Measurements from ENCODE around the gene CLCN2.

The CLCN2 gene

DNA sequence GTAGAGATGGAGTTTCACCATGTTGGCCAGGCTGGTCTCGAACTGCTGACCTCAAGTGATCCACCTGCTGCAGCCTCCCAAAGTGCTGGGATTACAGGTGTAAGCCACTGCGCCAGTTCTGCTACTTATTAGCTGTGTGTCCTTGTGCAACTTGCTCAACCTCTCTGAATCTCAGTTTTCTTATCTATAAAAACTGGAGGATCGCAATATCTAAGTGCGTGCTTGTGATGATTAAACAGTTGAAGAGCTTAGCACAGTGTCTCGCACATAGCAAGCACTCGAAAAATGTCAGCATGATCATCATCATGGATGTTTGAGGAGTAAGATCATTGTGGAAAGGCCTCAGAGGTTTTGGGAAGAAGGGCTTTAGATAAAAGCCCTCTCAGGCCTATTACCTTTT is 10.8 kb downstream of the CLCN2 start:
- Histone ChIP-seq H3K4me1 (ENCODE audit: control insufficient read depth, insufficient read depth, low read length) (peaks cover 17% of the 10 kb centered on the region), H3K27ac (ENCODE audit: low read depth, low read length) (no peak overlapping the region)

DNA sequence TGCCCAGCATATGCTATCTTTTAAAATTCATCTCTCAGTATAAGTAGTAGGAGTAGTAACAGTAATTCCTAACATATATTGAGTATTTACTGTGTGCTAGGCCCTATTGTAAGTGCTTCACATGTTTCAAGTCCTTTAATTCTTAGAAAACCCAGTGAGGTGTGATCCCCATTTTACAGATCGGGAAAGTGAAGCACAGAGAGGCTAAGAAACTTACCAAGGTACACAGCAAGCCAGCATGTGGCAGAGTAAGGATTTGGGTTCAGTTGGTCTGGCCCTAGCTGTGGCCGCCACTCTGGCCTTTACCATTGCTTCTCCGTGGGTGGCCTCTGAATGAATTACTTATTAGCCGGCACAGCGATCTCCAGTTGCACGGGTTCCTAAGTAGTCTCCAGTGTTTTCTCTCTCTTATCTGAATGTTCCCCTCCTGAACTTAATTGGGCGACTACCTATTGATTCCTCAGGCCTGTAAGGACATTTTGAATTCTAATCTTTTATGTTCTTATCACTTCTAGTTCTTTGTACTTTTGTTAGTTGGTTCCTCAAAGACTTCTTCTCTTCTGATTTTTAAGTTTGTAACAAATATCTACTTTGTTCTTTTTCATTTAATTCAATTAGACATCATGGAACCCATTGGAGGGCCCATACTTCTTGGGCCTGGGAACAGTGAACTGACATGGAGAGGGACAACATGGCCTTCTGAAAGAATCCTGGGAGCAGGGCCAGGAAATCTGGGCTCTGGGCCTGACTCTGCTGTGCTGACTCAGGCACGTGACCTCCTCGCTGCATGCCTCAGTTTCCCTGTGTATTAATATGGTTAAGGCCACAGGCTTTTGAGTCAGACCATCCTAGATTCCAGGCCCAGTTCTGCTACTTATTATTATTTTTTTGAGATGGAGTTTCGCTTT is 11.6 kb downstream of the CLCN2 start:
- Histone ChIP-seq H3K27ac (ENCODE audit: low read depth, low read length) (no peak overlapping the region), H3K36me3 (ENCODE audit: control insufficient read depth, insufficient read depth, low read length) (peaks cover 33% of the 10 kb centered on the region), H3K9ac (ENCODE audit: low read depth, low read length) (no peak overlapping the region), H3K27me3 (ENCODE audit: control insufficient read depth, insufficient read depth, low read length) (no peaks in the 10 kb centered on the region), H3K4me3 (ENCODE audit: low read depth, low read length) (no peak overlapping the region), H3K9me3 (ENCODE audit: control insufficient read depth, insufficient read depth, low read length) (no peaks in the 10 kb centered on the region), H3K4me1 (ENCODE audit: control insufficient read depth, insufficient read depth, low read length) (peaks cover 21% of the 10 kb centered on the region)

More for the DNA sequence above, 10.8 kb downstream of the CLCN2 start:
- no peak overlapping the region for H3K4me3 ChIP-seq (ENCODE audit: low read depth, low read length)
- H3K9ac ChIP-seq (ENCODE audit: low read depth, low read length): no peak overlapping the region
- peaks cover 41% of the 10 kb centered on the region for H3K36me3 ChIP-seq (ENCODE audit: control insufficient read depth, insufficient read depth, low read length)
- H3K9me3 ChIP-seq (ENCODE audit: control insufficient read depth, insufficient read depth, low read length): no peaks in the 10 kb centered on the region
- no peaks in the 10 kb centered on the region for H3K27me3 ChIP-seq (ENCODE audit: control insufficient read depth, insufficient read depth, low read length)

DNA sequence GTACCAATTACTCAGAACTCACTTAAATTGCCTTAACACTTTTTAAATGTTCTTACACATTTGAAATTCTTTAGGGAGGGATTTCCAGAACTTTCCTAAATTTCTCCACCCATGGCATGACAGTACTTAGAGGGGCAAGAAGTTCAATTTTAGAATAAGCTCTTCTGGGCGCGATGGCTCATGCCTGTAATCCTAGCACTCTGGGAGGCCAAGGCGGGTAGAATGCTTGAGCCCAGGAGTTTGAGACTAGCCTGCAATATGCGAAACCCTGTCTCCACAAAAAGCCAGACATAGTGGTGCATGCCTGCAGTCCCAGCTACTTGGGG is 13.4 kb downstream of the CLCN2 start:
- H3K4me3 ChIP-seq (ENCODE audit: low read depth, low read length): no peak overlapping the region
- H3K36me3 ChIP-seq (ENCODE audit: control insufficient read depth, insufficient read depth, low read length): peaks cover 28% of the 10 kb centered on the region
- H3K9me3 ChIP-seq (ENCODE audit: control insufficient read depth, insufficient read depth, low read length): no peaks in the 10 kb centered on the region
- no peak overlapping the region for H3K9ac ChIP-seq (ENCODE audit: low read depth, low read length)
- H3K27me3 ChIP-seq (ENCODE audit: control insufficient read depth, insufficient read depth, low read length): no peaks in the 10 kb centered on the region
- H3K4me1 ChIP-seq (ENCODE audit: control insufficient read depth, insufficient read depth, low read length): peaks cover 21% of the 10 kb centered on the region
- no peak overlapping the region for H3K27ac ChIP-seq (ENCODE audit: low read depth, low read length)

DNA sequence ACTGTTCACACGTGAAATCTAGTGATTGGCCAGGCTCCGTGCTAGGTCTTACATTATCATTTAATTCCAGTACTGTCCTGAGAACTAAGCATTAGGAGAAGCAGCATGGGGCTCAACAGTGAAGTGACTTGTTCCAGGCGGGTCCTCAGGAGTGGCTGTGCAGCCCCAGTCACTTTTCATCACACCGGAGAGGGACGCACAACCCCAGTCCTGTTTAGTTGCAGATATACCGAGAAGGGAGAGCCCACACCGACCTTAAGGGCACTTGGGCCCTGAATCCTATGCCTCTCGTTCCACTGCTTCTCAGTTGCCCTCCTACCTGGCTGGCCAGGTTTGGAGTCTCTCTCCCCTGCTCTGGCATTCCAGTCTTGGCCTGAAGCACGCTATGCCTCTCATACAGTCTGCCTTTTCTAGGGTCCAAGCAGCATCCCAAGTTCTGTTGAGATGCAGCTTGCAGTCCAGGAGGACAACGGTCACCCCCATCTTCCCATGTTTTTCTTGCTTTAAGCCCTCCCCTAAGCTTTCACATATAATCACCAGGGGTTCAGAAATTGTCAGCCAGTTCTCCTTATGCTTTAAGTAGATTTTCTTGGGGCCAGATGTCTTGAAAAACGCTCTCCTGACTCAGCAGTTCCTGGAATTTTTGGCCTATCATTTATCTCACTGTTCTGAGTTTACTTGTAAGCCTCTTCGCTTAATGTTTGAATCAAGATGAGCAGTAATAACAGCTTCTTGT is 13.9 kb downstream of the CLCN2 start:
- H3K4me1 ChIP-seq (ENCODE audit: control insufficient read depth, insufficient read depth, low read length): peaks cover 21% of the 10 kb centered on the region
- no peak overlapping the region for H3K4me3 ChIP-seq (ENCODE audit: low read depth, low read length)
- peaks cover 28% of the 10 kb centered on the region for H3K36me3 ChIP-seq (ENCODE audit: control insufficient read depth, insufficient read depth, low read length)
- no peaks in the 10 kb centered on the region for H3K9me3 ChIP-seq (ENCODE audit: control insufficient read depth, insufficient read depth, low read length)
- no peaks in the 10 kb centered on the region for H3K27me3 ChIP-seq (ENCODE audit: control insufficient read depth, insufficient read depth, low read length)
- no peak overlapping the region for H3K27ac ChIP-seq (ENCODE audit: low read depth, low read length)
- no peak overlapping the region for H3K9ac ChIP-seq (ENCODE audit: low read depth, low read length)

DNA sequence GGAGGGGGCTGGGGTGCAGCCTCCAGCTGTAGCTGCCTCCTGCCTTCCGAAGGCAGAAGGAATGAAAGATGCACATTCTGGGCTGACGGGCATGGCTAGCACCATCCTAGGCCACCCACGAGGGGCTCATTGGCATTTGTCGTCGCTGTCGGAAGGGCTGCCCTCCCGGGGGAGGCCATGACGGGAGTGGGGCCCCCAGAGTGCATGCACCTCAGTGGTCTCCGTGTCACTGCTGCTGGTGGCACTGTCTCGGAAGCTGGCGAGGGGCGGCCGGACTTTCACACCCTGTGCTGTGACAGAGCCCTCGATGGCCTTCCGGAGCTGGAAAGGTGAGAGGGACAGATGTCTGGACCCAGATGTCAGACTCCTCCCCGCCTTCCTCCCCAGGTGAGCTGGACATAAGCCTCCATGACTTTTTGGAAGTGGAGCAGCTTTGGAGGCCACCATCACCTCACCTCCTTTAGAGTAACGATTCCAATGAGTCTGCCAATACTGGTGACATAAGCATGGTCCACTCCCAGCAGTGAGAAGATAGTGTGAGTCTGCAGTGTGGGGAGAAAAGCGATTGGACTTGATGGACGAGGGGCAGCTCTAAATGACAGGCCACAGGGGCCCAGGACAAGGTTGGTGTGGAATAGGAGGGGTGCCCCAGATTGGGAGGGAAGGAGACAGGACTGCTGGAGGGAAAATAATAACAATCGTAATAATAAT is 14.8 kb downstream of the CLCN2 start:
- Histone ChIP-seq H3K9ac (ENCODE audit: low read depth, low read length) (no peak overlapping the region), H3K9me3 (ENCODE audit: control insufficient read depth, insufficient read depth, low read length) (no peaks in the 10 kb centered on the region), H3K27me3 (ENCODE audit: control insufficient read depth, insufficient read depth, low read length) (no peaks in the 10 kb centered on the region), H3K4me1 (ENCODE audit: control insufficient read depth, insufficient read depth, low read length) (peaks cover 15% of the 10 kb centered on the region), H3K4me3 (ENCODE audit: low read depth, low read length) (no peak overlapping the region), H3K27ac (ENCODE audit: low read depth, low read length) (no peak overlapping the region), H3K36me3 (ENCODE audit: control insufficient read depth, insufficient read depth, low read length) (peaks cover 21% of the 10 kb centered on the region)

DNA sequence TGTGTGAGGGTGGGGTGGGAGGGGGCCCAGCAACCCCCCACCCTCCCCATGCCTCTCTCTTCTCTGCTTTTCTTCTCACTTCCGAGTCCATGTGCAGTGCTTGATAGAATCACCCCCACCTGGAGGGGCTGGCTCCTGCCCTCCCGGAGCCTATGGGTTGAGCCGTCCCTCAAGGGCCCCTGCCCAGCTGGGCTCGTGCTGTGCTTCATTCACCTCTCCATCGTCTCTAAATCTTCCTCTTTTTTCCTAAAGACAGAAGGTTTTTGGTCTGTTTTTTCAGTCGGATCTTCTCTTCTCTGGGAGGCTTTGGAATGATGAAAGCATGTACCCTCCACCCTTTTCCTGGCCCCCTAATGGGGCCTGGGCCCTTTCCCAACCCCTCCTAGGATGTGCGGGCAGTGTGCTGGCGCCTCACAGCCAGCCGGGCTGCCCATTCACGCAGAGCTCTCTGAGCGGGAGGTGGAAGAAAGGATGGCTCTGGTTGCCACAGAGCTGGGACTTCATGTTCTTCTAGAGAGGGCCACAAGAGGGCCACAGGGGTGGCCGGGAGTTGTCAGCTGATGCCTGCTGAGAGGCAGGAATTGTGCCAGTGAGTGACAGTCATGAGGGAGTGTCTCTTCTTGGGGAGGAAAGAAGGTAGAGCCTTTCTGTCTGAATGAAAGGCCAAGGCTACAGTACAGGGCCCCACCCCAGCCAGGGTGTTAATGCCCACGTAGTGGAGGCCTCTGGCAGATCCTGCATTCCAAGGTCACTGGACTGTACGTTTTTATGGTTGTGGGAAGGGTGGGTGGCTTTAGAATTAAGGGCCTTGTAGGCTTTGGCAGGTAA is 15.9 kb downstream of the CLCN2 start:
- Histone ChIP-seq H3K36me3 (ENCODE audit: control insufficient read depth, insufficient read depth, low read length) (peaks cover 19% of the 10 kb centered on the region), H3K4me3 (ENCODE audit: low read depth, low read length) (no peak overlapping the region), H3K9ac (ENCODE audit: low read depth, low read length) (no peak overlapping the region), H3K27ac (ENCODE audit: low read depth, low read length) (peak overlapping the region; percentile 72), H3K9me3 (ENCODE audit: control insufficient read depth, insufficient read depth, low read length) (no peaks in the 10 kb centered on the region), H3K27me3 (ENCODE audit: control insufficient read depth, insufficient read depth, low read length) (no peaks in the 10 kb centered on the region), H3K4me1 (ENCODE audit: control insufficient read depth, insufficient read depth, low read length) (peaks cover 6% of the 10 kb centered on the region)

DNA sequence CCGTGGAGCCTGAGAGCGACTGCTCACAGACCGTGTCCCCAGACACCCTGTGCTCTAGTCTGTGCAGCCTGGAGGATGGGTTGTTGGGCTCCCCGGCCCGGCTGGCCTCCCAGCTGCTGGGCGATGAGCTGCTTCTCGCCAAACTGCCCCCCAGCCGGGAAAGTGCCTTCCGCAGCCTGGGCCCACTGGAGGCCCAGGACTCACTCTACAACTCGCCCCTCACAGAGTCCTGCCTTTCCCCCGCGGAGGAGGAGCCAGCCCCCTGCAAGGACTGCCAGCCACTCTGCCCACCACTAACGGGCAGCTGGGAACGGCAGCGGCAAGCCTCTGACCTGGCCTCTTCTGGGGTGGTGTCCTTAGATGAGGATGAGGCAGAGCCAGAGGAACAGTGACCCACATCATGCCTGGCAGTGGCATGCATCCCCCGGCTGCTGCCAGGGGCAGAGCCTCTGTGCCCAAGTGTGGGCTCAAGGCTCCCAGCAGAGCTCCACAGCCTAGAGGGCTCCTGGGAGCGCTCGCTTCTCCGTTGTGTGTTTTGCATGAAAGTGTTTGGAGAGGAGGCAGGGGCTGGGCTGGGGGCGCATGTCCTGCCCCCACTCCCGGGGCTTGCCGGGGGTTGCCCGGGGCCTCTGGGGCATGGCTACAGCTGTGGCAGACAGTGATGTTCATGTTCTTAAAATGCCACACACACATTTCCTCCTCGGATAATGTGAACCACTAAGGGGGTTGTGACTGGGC is 16.7 kb downstream of the CLCN2 start:
- H3K27ac ChIP-seq (ENCODE audit: low read depth, low read length): no peak overlapping the region

DNA sequence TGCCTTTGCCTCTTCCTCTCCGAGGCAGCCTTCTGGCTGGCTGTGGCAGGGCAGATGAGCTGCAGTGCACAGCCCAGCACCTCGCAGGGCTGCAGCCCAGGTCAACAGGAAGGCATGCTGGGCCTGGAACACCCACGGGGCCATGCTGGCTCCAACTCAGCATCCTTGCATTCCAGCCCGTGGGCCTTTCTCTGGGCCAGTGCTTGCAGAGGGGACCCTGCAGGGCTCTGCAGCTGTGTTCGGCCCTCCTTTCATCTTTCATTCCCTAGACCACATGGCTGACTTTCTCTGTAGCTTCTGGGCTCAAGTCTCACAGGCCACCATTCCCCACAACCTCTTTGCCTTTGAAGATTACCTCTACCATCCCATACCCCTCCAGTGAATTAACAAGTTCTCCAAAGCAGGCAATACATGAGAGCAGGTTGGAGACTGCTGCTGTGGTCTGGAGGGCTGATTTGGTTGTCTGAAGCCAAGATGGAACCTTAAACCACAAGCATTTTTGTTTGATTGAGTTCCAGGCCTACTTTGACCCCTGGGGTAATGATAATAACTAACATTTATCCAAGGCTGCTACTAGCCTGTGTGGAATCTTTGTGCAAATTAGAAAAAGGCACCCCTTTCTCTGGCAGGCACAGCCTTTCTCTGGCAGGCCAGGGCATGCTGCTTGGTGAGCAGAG is 18.1 kb downstream of the CLCN2 start:
- H3K36me3 ChIP-seq (ENCODE audit: control insufficient read depth, insufficient read depth, low read length): peaks cover 19% of the 10 kb centered on the region

More for the DNA sequence above, 16.7 kb downstream of the CLCN2 start:
- peaks cover 6% of the 10 kb centered on the region for H3K4me1 ChIP-seq (ENCODE audit: control insufficient read depth, insufficient read depth, low read length)
- H3K27me3 ChIP-seq (ENCODE audit: control insufficient read depth, insufficient read depth, low read length): no peaks in the 10 kb centered on the region
- H3K4me3 ChIP-seq (ENCODE audit: low read depth, low read length): no peak overlapping the region
- no peak overlapping the region for H3K9ac ChIP-seq (ENCODE audit: low read depth, low read length)
- no peaks in the 10 kb centered on the region for H3K9me3 ChIP-seq (ENCODE audit: control insufficient read depth, insufficient read depth, low read length)
- H3K36me3 ChIP-seq (ENCODE audit: control insufficient read depth, insufficient read depth, low read length): peaks cover 19% of the 10 kb centered on the region

DNA sequence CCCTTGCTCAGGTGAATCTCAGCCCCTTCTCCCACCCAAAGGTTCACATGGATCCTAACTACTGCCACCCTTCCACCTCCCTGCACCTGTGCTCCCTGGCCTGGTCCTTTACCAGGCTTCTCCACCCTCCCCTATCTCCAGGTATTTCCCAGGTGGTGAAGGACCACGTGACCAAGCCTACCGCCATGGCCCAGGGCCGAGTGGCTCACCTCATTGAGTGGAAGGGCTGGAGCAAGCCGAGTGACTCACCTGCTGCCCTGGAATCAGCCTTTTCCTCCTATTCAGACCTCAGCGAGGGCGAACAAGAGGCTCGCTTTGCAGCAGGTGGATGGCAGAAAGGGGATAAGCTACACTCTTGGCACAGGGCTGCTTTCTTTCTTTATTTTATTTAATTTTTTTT is 19.5 kb downstream of the CLCN2 start:
- Histone ChIP-seq H3K9me3 (ENCODE audit: control insufficient read depth, insufficient read depth, low read length) (no peaks in the 10 kb centered on the region), H3K27ac (ENCODE audit: low read depth, low read length) (no peak overlapping the region), H3K4me3 (ENCODE audit: low read depth, low read length) (no peak overlapping the region), H3K9ac (ENCODE audit: low read depth, low read length) (no peak overlapping the region), H3K36me3 (ENCODE audit: control insufficient read depth, insufficient read depth, low read length) (peaks cover 14% of the 10 kb centered on the region), H3K4me1 (ENCODE audit: control insufficient read depth, insufficient read depth, low read length) (peaks cover 24% of the 10 kb centered on the region), H3K27me3 (ENCODE audit: control insufficient read depth, insufficient read depth, low read length) (no peaks in the 10 kb centered on the region)

More for the DNA sequence above, 18.1 kb downstream of the CLCN2 start:
- no peaks in the 10 kb centered on the region for H3K9me3 ChIP-seq (ENCODE audit: control insufficient read depth, insufficient read depth, low read length)
- no peaks in the 10 kb centered on the region for H3K27me3 ChIP-seq (ENCODE audit: control insufficient read depth, insufficient read depth, low read length)
- no peak overlapping the region for H3K9ac ChIP-seq (ENCODE audit: low read depth, low read length)
- H3K4me1 ChIP-seq (ENCODE audit: control insufficient read depth, insufficient read depth, low read length): peaks cover 12% of the 10 kb centered on the region
- no peak overlapping the region for H3K27ac ChIP-seq (ENCODE audit: low read depth, low read length)
- no peak overlapping the region for H3K4me3 ChIP-seq (ENCODE audit: low read depth, low read length)
